IPS DF 6.9 (cell line): ENCODE measurements around the gene KAT2B.

ENCODE experiments used
- DNase-seq: peaks from one replicate; pipeline ENCODE4 v3.0.0-alpha.2; 2013; ENCODE audit warnings: low read depth, low spot score
- H3K27ac ChIP-seq: one replicate; pipeline ENCODE4 v1.5.1; 2013; ENCODE audit warnings: low read length, control low read depth
- H3K27me3 ChIP-seq: 2 replicates; pipeline ENCODE4 v1.6.1; 2013; ENCODE audit warnings: mild to moderate bottlenecking, low read length; ENCODE audit not compliant: control insufficient read depth, insufficient read depth
- H3K36me3 ChIP-seq: 2 replicates; pipeline ENCODE4 v1.6.1; 2013; ENCODE audit warnings: low read length; ENCODE audit not compliant: control insufficient read depth, insufficient read depth
- H3K4me1 ChIP-seq: 2 replicates; pipeline ENCODE4 v1.6.1; 2013; ENCODE audit warnings: low read length; ENCODE audit not compliant: control insufficient read depth, insufficient read depth
- H3K4me3 ChIP-seq: 2 replicates; pipeline ENCODE4 v1.5.1; 2013; ENCODE audit warnings: mild to moderate bottlenecking, low read length
- H3K9me3 ChIP-seq: 2 replicates; pipeline ENCODE4 v1.6.1; 2013; ENCODE audit warnings: low read length, inconsistent platforms; ENCODE audit not compliant: control insufficient read depth, insufficient read depth
- WGBS: extraction: QIAGEN DNeasy Blood & Tissue Kit; methylation state at CpG from one replicate; pipeline ENCODE4 v1.1.7; 2013; ENCODE audit warnings: mixed read lengths, missing lambda C conversion rate; ENCODE audit not compliant: insufficient read length, insufficient coverage; 5-methylcytosine and 5-hydroxymethylcytosine counted together

Gene KAT2B

GRCh38 chr3:20075197-20075596 lies 35.0 kb downstream of the KAT2B start:
- no CpG with 5 or more reads among the region's 5 CpGs for WGBS
- Histone ChIP-seq H3K9me3 (no peaks in the 10 kb centered on the region), H3K4me3 (no peak overlapping the region), H3K36me3 (no peaks in the 10 kb centered on the region), H3K27ac (no peak overlapping the region), H3K4me1 (no peaks in the 10 kb centered on the region), H3K27me3 (no peaks in the 10 kb centered on the region)
- DNase-seq: no peak

GRCh38 chr3:20076296-20076997 lies 36.2 kb downstream of the KAT2B start:
- no peak for DNase-seq
- Histone ChIP-seq H3K36me3 (no peaks in the 10 kb centered on the region), H3K4me3 (no peak overlapping the region), H3K4me1 (no peaks in the 10 kb centered on the region), H3K27me3 (no peaks in the 10 kb centered on the region), H3K9me3 (no peaks in the 10 kb centered on the region), H3K27ac (no peak overlapping the region)
- no CpG with 5 or more reads among the region's 6 CpGs for WGBS

DNA sequence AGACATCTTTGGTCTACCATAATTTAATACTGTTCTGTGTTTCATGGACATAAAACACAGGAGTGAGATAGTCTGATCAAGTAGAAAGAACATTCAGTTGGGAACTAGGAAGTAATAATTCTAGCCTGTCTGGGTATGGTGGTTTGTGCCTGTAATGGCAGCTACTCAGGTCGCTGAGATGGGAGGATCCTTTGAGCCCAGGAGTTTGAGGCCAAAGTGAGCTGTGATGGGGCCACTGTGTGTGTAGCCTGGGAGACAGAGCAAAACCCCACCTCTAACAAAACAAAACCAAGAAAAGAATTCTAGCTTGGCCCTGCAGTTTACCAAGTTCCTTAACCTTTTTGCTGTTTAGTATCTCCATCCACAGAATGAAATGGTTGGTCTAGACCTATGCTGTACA lies 36.8 kb downstream of the KAT2B start:
- H3K27me3 ChIP-seq: no peaks in the 10 kb centered on the region
- no peak overlapping the region for H3K4me3 ChIP-seq
- H3K4me1 ChIP-seq: no peaks in the 10 kb centered on the region
- no peak for DNase-seq
- no peaks in the 10 kb centered on the region for H3K36me3 ChIP-seq
- no peaks in the 10 kb centered on the region for H3K9me3 ChIP-seq
- no CpG with 5 or more reads among the region's 1 CpG for WGBS
- H3K27ac ChIP-seq: no peak overlapping the region

DNA sequence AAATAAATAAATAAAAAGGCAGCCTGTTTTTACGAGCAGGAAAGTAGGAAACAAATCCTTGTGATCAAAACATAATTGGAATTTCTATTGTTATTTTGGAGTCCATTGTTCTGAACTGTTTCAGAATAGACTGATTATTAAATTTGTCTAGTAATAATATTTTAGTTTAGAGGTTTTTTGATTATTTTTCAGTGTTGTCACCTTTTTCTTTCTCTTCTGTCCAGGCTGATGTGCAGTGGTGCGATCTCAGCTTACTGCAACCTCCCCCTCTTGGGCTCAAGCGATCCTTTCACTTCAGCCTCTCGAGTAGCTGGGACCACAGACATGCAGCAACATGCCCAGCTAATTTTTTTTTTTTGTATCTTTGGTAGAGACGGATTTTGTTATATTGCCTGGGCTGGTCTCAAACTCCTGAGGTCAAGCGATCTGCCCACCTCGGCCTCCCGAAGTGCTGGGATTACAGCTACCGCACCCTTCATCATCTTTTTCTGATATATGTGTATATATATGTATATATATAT lies 38.0 kb downstream of the KAT2B start:
- Histone ChIP-seq H3K27ac (no peak overlapping the region), H3K4me3 (no peak overlapping the region), H3K4me1 (no peaks in the 10 kb centered on the region), H3K27me3 (no peaks in the 10 kb centered on the region), H3K9me3 (no peaks in the 10 kb centered on the region), H3K36me3 (no peaks in the 10 kb centered on the region)
- DNase-seq: no peak
- no CpG with 5 or more reads among the region's 9 CpGs for WGBS

DNA sequence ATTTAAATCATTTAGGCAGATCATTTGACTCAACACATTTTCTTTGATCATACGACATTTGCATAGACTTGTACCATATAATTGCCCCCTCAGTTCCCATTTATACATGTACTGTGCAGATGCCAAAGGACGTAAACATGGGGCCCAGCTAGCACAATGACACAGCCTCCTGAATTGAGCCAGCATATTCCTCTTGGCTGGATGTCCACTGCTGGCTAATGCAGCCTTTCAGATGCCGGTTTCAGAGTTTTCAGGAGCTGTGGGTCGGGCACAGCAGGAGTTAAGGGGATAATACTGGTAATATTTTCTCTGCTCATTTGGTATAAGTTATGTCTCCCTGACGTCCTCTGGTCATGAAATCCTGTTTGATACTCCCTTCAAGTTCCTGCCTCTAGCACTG lies 39.4 kb downstream of the KAT2B start:
- DNase-seq: no peak
- no peak overlapping the region for H3K27ac ChIP-seq
- no peaks in the 10 kb centered on the region for H3K36me3 ChIP-seq
- no peak overlapping the region for H3K4me3 ChIP-seq
- H3K9me3 ChIP-seq: no peaks in the 10 kb centered on the region
- H3K27me3 ChIP-seq: no peaks in the 10 kb centered on the region
- no CpG with 5 or more reads among the region's 5 CpGs for WGBS
- no peaks in the 10 kb centered on the region for H3K4me1 ChIP-seq

GRCh38 chr3:20080956-20081554 lies 40.8 kb downstream of the KAT2B start:
- WGBS: no CpG with 5 or more reads among the region's 8 CpGs
- Histone ChIP-seq H3K27ac (no peak overlapping the region), H3K36me3 (no peaks in the 10 kb centered on the region), H3K4me3 (no peak overlapping the region), H3K27me3 (no peaks in the 10 kb centered on the region), H3K4me1 (no peaks in the 10 kb centered on the region), H3K9me3 (no peaks in the 10 kb centered on the region)
- no peak for DNase-seq

DNA sequence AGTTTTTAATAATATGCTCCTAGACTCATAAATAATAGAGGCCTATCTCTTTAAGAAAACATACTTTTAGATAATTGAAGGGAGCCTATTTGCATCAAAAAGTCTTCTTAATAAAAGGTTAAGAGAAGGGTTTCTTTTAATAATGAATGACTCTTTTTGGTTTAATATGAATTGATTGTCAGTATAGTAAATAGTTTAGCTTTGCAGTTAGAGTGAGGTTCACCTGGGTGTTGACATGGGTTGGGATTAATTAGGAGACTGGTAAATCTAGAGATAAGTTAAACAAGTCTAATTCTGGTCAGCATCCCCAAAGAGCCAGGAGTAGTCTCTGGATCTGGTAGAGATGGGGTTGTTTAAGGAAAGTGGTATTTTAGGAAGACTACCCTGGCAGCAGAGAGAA lies 43.0 kb downstream of the KAT2B start:
- DNase-seq: no peak
- H3K27ac ChIP-seq: no peak overlapping the region
- H3K27me3 ChIP-seq: no peaks in the 10 kb centered on the region
- no peaks in the 10 kb centered on the region for H3K36me3 ChIP-seq
- H3K4me1 ChIP-seq: no peaks in the 10 kb centered on the region
- H3K4me3 ChIP-seq: no peak overlapping the region
- no peaks in the 10 kb centered on the region for H3K9me3 ChIP-seq

- H3K36me3 ChIP-seq: no peaks in the 10 kb centered on the region
- H3K9me3 ChIP-seq: no peaks in the 10 kb centered on the region
- H3K4me3 ChIP-seq: no peak overlapping the region
- H3K27ac ChIP-seq: no peak overlapping the region
- H3K4me1 ChIP-seq: no peaks in the 10 kb centered on the region
- H3K27me3 ChIP-seq: no peaks in the 10 kb centered on the region
- DNase-seq: no peak
- WGBS: no CpG with 5 or more reads among the region's 2 CpGs
Observed at GRCh38 chr3:20083953-20084352, 43.7 kb downstream of the KAT2B start.

DNA sequence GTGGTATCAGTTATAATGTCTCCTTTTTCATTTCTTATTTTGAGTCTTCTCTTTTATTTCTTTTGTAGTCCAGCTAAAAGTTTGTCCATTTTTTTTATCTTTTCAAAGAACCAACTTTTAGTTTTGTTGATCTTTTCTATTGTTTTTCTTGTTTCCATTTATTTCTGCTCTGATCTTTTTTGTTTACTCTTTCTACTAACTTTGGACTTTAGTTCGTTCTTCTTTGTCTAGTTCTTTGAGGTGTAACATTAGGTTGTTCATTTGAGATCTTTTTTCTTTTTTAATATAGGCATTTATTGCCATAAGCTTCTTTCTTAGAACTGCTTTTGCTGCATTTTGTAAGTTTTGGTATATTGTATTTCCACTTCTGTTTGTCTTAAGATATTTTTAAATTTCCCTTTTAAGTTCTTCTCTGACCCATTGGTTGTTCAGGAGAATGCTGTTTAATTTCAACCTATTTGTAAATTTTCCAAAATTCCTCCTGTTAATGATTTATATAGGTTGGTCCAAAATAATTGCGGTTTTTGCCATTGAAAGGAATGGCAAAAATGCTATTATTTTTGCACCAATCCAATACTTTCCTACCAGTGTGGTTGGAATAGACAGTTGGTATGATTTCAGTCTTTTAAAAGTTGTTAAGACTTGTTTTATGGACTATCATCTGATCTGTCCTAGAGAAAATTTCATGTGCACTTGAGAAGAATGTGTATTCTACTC lies 51.2 kb downstream of the KAT2B start:
- Histone ChIP-seq H3K36me3 (no peaks in the 10 kb centered on the region), H3K4me1 (no peaks in the 10 kb centered on the region), H3K27ac (no peak overlapping the region), H3K27me3 (no peaks in the 10 kb centered on the region), H3K4me3 (no peak overlapping the region), H3K9me3 (no peaks in the 10 kb centered on the region)
- WGBS: no CpG with 5 or more reads among the region's 2 CpGs
- no peak for DNase-seq

GRCh38 chr3:20095470-20095869 lies 55.2 kb downstream of the KAT2B start:
- no CpG with 5 or more reads among the region's 4 CpGs for WGBS
- Histone ChIP-seq H3K27ac (no peak overlapping the region), H3K27me3 (no peaks in the 10 kb centered on the region), H3K4me3 (no peak overlapping the region), H3K9me3 (no peaks in the 10 kb centered on the region), H3K4me1 (no peaks in the 10 kb centered on the region), H3K36me3 (no peaks in the 10 kb centered on the region)
- DNase-seq: no peak
